ENCODE measurements around the gene EN1.

EN1 gene

GRCh38 chr2:118832071-118832790, 15.2 kb downstream of the EN1 start:
- DNase-seq (ENCODE audit: insufficient read length, low spot score) (no peak), FAIRE-seq (no peak)
- TF ChIP-seq POLR2AphosphoS5 (IDR thresholded peaks at IDR 0.05; ENCODE audit: low read depth, low read length), result no peak
- no peak for TF ChIP-seq POLR2A (IDR thresholded peaks at IDR 0.05; ENCODE audit: low read depth, low read length)
- TF ChIP-seq TAF1 (IDR thresholded peaks at IDR 0.05; ENCODE audit: low read depth, low read length), result no peak
- TF ChIP-seq PAX5 (IDR thresholded peaks at IDR 0.05; ENCODE audit: insufficient read depth, low read length, severe bottlenecking), result no peak
- TF ChIP-seq POU2F2 (IDR thresholded peaks at IDR 0.05; ENCODE audit: low read depth, low read length), result no peak
- TF ChIP-seq SPI1 (IDR thresholded peaks at IDR 0.05; ENCODE audit: low read depth, low read length), result no peak

DNA sequence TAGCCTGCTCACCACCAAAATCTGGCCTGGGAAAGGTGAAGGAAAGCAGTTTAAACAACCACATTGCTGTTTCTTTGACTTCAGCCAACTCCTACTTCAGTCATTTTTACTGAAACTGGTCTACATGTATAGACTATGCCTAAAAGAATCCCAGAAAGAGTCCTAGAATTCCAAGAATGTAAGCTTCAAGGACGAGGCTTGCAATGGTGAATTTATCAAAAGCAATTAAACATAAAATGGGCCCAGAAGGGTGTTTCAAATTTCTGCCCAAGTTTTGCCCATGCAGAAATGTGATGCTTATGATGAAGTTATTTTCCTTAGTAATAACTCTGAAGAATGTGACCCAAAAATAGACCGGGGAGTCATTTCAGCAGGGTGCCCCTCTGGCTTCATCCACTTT, 16.6 kb downstream of the EN1 start:
- no peak for TF ChIP-seq TAF1 (IDR thresholded peaks at IDR 0.05; ENCODE audit: low read depth, low read length)
- TF ChIP-seq POLR2AphosphoS5 (IDR thresholded peaks at IDR 0.05; ENCODE audit: low read depth, low read length), result no peak
- TF ChIP-seq POU2F2 (IDR thresholded peaks at IDR 0.05; ENCODE audit: low read depth, low read length), result no peak
- DNase-seq (ENCODE audit: insufficient read length, low spot score), result no peak
- FAIRE-seq, result no peak

DNA sequence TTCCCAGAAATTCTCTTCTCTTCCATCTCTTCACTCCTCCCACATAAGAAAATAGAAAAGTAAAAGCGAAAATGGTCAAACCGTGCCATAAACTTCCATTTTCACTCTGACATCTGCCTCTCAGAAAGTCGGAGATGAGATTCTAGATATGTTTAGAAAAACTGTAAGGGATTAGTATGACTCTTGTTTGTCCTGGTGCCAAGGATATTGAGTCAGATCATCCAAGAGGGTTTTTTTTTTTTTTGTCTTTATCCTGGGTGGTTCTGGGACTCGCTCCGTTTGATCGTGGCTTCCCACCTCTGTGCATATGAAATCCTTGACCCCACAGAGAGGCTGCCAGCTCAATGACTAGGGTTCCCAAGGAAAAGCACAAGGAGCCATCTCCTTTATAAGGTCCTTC, 17.3 kb downstream of the EN1 start:
- no peak for DNase-seq (ENCODE audit: insufficient read length, low spot score)
- TF ChIP-seq POLR2AphosphoS5 (IDR thresholded peaks at IDR 0.05; ENCODE audit: low read depth, low read length), result no peak
- TF ChIP-seq PAX5 (IDR thresholded peaks at IDR 0.05; ENCODE audit: insufficient read depth, low read length, severe bottlenecking), result no peak
- no peak for TF ChIP-seq SPI1 (IDR thresholded peaks at IDR 0.05; ENCODE audit: low read depth, low read length)
- TF ChIP-seq POU2F2 (IDR thresholded peaks at IDR 0.05; ENCODE audit: low read depth, low read length), result no peak
- no peak for TF ChIP-seq POLR2A (IDR thresholded peaks at IDR 0.05; ENCODE audit: low read depth, low read length)
- TF ChIP-seq TAF1 (IDR thresholded peaks at IDR 0.05; ENCODE audit: low read depth, low read length), result no peak
- FAIRE-seq, result no peak

- FAIRE-seq (no peak), DNase-seq (ENCODE audit: insufficient read length, low spot score) (no peak)
- no peak for TF ChIP-seq POLR2AphosphoS5 (IDR thresholded peaks at IDR 0.05; ENCODE audit: low read depth, low read length)
- TF ChIP-seq POU2F2 (IDR thresholded peaks at IDR 0.05; ENCODE audit: low read depth, low read length), result no peak
- TF ChIP-seq POLR2A (IDR thresholded peaks at IDR 0.05; ENCODE audit: low read depth, low read length), result no peak
- no peak for TF ChIP-seq PAX5 (IDR thresholded peaks at IDR 0.05; ENCODE audit: insufficient read depth, low read length, severe bottlenecking)
- TF ChIP-seq TAF1 (IDR thresholded peaks at IDR 0.05; ENCODE audit: low read depth, low read length), result no peak
- TF ChIP-seq SPI1 (IDR thresholded peaks at IDR 0.05; ENCODE audit: low read depth, low read length), result no peak
Measured at GRCh38 chr2:118826093-118826492, 21.4 kb downstream of the EN1 start.

DNA sequence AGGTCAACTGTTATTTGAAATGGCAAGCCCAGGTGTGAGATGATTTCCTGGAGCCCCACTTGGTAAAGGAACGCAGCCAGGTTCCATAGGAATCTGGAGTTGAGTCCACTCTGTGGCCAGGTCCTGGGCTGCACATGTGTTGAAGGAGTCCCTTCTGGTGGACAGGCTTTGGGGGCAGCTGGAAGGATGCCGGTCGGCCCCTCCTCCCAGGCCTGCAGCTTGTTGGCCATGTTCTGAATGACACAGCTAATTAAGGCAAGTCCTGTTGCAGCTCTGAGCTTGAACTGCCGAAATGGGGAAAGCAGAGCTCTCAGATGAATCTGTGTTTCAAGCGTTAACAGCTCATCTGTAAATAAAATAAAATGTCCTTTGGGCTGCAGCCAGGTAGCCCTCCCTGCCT, 23.8 kb downstream of the EN1 start:
- no peak for FAIRE-seq
- DNase-seq (ENCODE audit: insufficient read length, low spot score), result no peak
- no peak for TF ChIP-seq PAX5 (IDR thresholded peaks at IDR 0.05; ENCODE audit: insufficient read depth, low read length, severe bottlenecking)
- no peak for TF ChIP-seq TAF1 (IDR thresholded peaks at IDR 0.05; ENCODE audit: low read depth, low read length)
- TF ChIP-seq POLR2AphosphoS5 (IDR thresholded peaks at IDR 0.05; ENCODE audit: low read depth, low read length), result no peak
- no peak for TF ChIP-seq POLR2A (IDR thresholded peaks at IDR 0.05; ENCODE audit: low read depth, low read length)
- no peak for TF ChIP-seq SPI1 (IDR thresholded peaks at IDR 0.05; ENCODE audit: low read depth, low read length)
- no peak for TF ChIP-seq POU2F2 (IDR thresholded peaks at IDR 0.05; ENCODE audit: low read depth, low read length)

DNA sequence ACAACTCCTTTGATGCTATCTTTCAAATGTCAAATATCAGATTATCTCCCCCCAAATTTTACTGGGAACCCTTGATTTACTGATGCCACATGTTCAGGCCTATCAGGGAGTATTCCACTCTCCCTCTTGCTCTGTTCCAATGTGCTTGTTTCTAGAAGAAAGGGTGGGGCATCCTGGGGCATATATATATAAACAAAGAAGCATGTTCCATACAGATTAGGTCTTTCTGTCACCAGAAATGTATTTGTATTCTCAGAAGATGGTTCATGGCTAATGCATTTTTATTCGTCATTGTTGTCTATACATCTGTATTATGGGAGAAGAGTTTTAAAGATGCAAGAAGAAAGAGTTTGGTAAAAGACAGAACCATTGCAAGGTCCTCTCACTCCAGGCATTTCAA, 24.9 kb downstream of the EN1 start:
- FAIRE-seq (no peak), DNase-seq (ENCODE audit: insufficient read length, low spot score) (no peak)
- TF ChIP-seq POLR2AphosphoS5 (IDR thresholded peaks at IDR 0.05; ENCODE audit: low read depth, low read length) (no peak), SPI1 (IDR thresholded peaks at IDR 0.05; ENCODE audit: low read depth, low read length) (no peak), POLR2A (IDR thresholded peaks at IDR 0.05; ENCODE audit: low read depth, low read length) (no peak), PAX5 (IDR thresholded peaks at IDR 0.05; ENCODE audit: insufficient read depth, low read length, severe bottlenecking) (no peak), TAF1 (IDR thresholded peaks at IDR 0.05; ENCODE audit: low read depth, low read length) (no peak), POU2F2 (IDR thresholded peaks at IDR 0.05; ENCODE audit: low read depth, low read length) (no peak)

GRCh38 chr2:118822015-118822414, 25.4 kb downstream of the EN1 start:
- FAIRE-seq (no peak), DNase-seq (ENCODE audit: insufficient read length, low spot score) (no peak)
- TF ChIP-seq PAX5 (IDR thresholded peaks at IDR 0.05; ENCODE audit: insufficient read depth, low read length, severe bottlenecking), result no peak
- no peak for TF ChIP-seq POLR2AphosphoS5 (IDR thresholded peaks at IDR 0.05; ENCODE audit: low read depth, low read length)
- no peak for TF ChIP-seq TAF1 (IDR thresholded peaks at IDR 0.05; ENCODE audit: low read depth, low read length)
- TF ChIP-seq POU2F2 (IDR thresholded peaks at IDR 0.05; ENCODE audit: low read depth, low read length), result no peak
- no peak for TF ChIP-seq SPI1 (IDR thresholded peaks at IDR 0.05; ENCODE audit: low read depth, low read length)
- no peak for TF ChIP-seq POLR2A (IDR thresholded peaks at IDR 0.05; ENCODE audit: low read depth, low read length)

GRCh38 chr2:118817469-118817868, 30.0 kb downstream of the EN1 start:
- TF ChIP-seq SPI1 (IDR thresholded peaks at IDR 0.05; ENCODE audit: low read depth, low read length), result no peak
- TF ChIP-seq POLR2AphosphoS5 (IDR thresholded peaks at IDR 0.05; ENCODE audit: low read depth, low read length), result no peak
- TF ChIP-seq PAX5 (IDR thresholded peaks at IDR 0.05; ENCODE audit: insufficient read depth, low read length, severe bottlenecking), result no peak
- TF ChIP-seq TAF1 (IDR thresholded peaks at IDR 0.05; ENCODE audit: low read depth, low read length), result no peak
- no peak for TF ChIP-seq POLR2A (IDR thresholded peaks at IDR 0.05; ENCODE audit: low read depth, low read length)
- TF ChIP-seq POU2F2 (IDR thresholded peaks at IDR 0.05; ENCODE audit: low read depth, low read length), result no peak
- FAIRE-seq (no peak), DNase-seq (ENCODE audit: insufficient read length, low spot score) (no peak)

DNA sequence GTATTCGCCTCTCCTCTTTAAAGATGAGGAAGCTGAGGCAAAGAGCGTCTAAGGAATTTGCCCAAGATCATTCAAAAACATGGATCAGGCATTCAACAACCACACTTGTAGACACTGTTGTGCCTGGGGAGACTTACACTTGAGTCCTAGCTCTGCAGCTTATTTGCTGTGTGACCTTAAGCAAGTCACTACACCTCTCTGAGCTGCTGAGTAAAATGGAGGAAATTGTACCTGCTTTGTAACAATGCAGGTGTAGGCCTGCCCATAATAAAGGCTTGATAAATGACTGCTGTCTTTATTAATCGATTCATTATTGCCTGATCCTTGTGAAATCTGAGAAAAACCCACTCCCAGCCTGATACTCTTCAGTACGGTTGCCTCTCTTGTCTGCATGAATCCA, 30.8 kb downstream of the EN1 start:
- TF ChIP-seq PAX5 (IDR thresholded peaks at IDR 0.05; ENCODE audit: insufficient read depth, low read length, severe bottlenecking) (no peak), POLR2AphosphoS5 (IDR thresholded peaks at IDR 0.05; ENCODE audit: low read depth, low read length) (no peak), TAF1 (IDR thresholded peaks at IDR 0.05; ENCODE audit: low read depth, low read length) (no peak), POU2F2 (IDR thresholded peaks at IDR 0.05; ENCODE audit: low read depth, low read length) (no peak), POLR2A (IDR thresholded peaks at IDR 0.05; ENCODE audit: low read depth, low read length) (no peak), SPI1 (IDR thresholded peaks at IDR 0.05; ENCODE audit: low read depth, low read length) (no peak)
- DNase-seq (ENCODE audit: insufficient read length, low spot score) (no peak), FAIRE-seq (no peak)

GRCh38 chr2:118815731-118816130, 31.7 kb downstream of the EN1 start:
- TF ChIP-seq POU2F2 (IDR thresholded peaks at IDR 0.05; ENCODE audit: low read depth, low read length) (no peak), POLR2AphosphoS5 (IDR thresholded peaks at IDR 0.05; ENCODE audit: low read depth, low read length) (no peak), SPI1 (IDR thresholded peaks at IDR 0.05; ENCODE audit: low read depth, low read length) (no peak), TAF1 (IDR thresholded peaks at IDR 0.05; ENCODE audit: low read depth, low read length) (no peak), POLR2A (IDR thresholded peaks at IDR 0.05; ENCODE audit: low read depth, low read length) (no peak), PAX5 (IDR thresholded peaks at IDR 0.05; ENCODE audit: insufficient read depth, low read length, severe bottlenecking) (no peak)
- DNase-seq (ENCODE audit: insufficient read length, low spot score) (no peak), FAIRE-seq (no peak)
